Keratinocyte (primary cell): Measurements from ENCODE around the gene TBC1D8. TPM values are rescaled to one million over a fixed set of nuclear protein-coding genes. Genes with fewer than 3 reads are reported as not detected.

Experiments used
- DNase-seq: peaks from one replicate; pipeline ENCODE4 v3.0.0-alpha.2; 2011; ENCODE audit warnings: low read depth, missing footprints, low spot score
- FAIRE-seq: peaks from 2 replicates; lab custom pipeline; 2011; peaks lifted over from hg19 to GRCh38; lab: Jason Lieb, UNC
- H2AFZ ChIP-seq: 2 replicates; pipeline ENCODE4 v1.6.0; 2012; ENCODE audit warnings: low read length, control low read depth, inconsistent platforms; ENCODE audit not compliant: control insufficient read depth
- H3K27ac ChIP-seq: 2 replicates; pipeline ENCODE4 v1.5.1; 2011; ENCODE audit warnings: low read length; ENCODE audit not compliant: control insufficient read depth, insufficient read depth
- H3K27me3 ChIP-seq: 3 replicates; pipeline ENCODE4 v1.6.0; 2011; ENCODE audit warnings: low read length; ENCODE audit not compliant: control insufficient read depth, insufficient read depth; ENCODE audit errors: extremely low read depth
- H3K36me3 ChIP-seq, 2 experiments: 2 replicates in 1 of 2; 3 replicates in 1 of 2; pipeline ENCODE4 v1.5.1; 2011; ENCODE audit warnings: low read length in 2 of 2, mild to moderate bottlenecking in 1 of 2; ENCODE audit not compliant: control insufficient read depth in 2 of 2, insufficient read depth in 2 of 2; ENCODE audit errors: extremely low read depth in 1 of 2
- H3K4me1 ChIP-seq: 3 replicates; pipeline ENCODE4 v1.5.1; 2011; ENCODE audit warnings: low read length; ENCODE audit not compliant: control insufficient read depth, insufficient read depth; ENCODE audit errors: extremely low read depth
- H3K4me2 ChIP-seq: 3 replicates; pipeline ENCODE4 v1.6.0; 2011; ENCODE audit warnings: low read depth, low read length; ENCODE audit not compliant: control insufficient read depth, insufficient read depth; ENCODE audit errors: extremely low read depth
- H3K4me3 ChIP-seq, 3 experiments: fragments of 200-600 bp in 1 of 3; sonication (generic) in 1 of 3; 2 replicates in 2 of 3; 3 replicates in 1 of 3; pipeline ENCODE4 v1.5.1; 2011 to 2016; ENCODE audit warnings: low read length in 3 of 3, mild to moderate bottlenecking in 3 of 3, control low read depth in 2 of 3, inconsistent platforms in 1 of 3, low read depth in 1 of 3, mixed read lengths in 1 of 3, mixed run types in 1 of 3, moderate library complexity in 1 of 3; ENCODE audit not compliant: control insufficient read depth in 2 of 3, insufficient read depth in 2 of 3; ENCODE audit errors: extremely low read depth in 1 of 3
- H3K79me2 ChIP-seq: 2 replicates; pipeline ENCODE4 v1.6.0; 2012; ENCODE audit warnings: low read length; ENCODE audit not compliant: control insufficient read depth, insufficient read depth
- H3K9ac ChIP-seq: 3 replicates; pipeline ENCODE4 v1.6.0; 2011; ENCODE audit warnings: low read length; ENCODE audit not compliant: control insufficient read depth, insufficient read depth; ENCODE audit errors: extremely low read depth
- H3K9me1 ChIP-seq: 3 replicates; pipeline ENCODE4 v1.6.0; 2011; ENCODE audit warnings: low read length; ENCODE audit not compliant: control insufficient read depth, insufficient read depth; ENCODE audit errors: extremely low read depth
- H3K9me3 ChIP-seq: 2 replicates; pipeline ENCODE4 v1.5.1; 2012; ENCODE audit warnings: low read depth, low read length; ENCODE audit not compliant: control insufficient read depth
- H4K20me1 ChIP-seq: 3 replicates; pipeline ENCODE4 v1.6.0; 2011; ENCODE audit warnings: low read length; ENCODE audit not compliant: control insufficient read depth, insufficient read depth; ENCODE audit errors: extremely low read depth
- CTCF ChIP-seq, 3 experiments: IDR thresholded peaks in 1 of 3; conservative IDR thresholded peaks in 1 of 3; optimal IDR thresholded peaks in 1 of 3; 2 replicates in 2 of 3; 3 replicates in 1 of 3; pipeline versions ENCODE3 to v1.5.1; 2011; ENCODE audit warnings: low read length in 3 of 3, mild to moderate bottlenecking in 3 of 3, moderate library complexity in 2 of 3, control low read depth in 1 of 3, inconsistent platforms in 1 of 3; ENCODE audit not compliant: insufficient read depth in 2 of 3; ENCODE audit errors: extremely low read depth in 1 of 3
- EZH2 ChIP-seq: IDR thresholded peaks from one replicate; pipeline ENCODE4 v1.6.1; 2012; ENCODE audit warnings: inconsistent platforms, mild to moderate bottlenecking, low read length, moderate library complexity
- dilution Hi-C: fragments of 300-500 bp; cut with MboI; formaldehyde crosslinking; loops from one replicate; pipeline ENCODE4 v1.7.0; 2020; ENCODE audit warnings: low sequenced_read_pairs; ENCODE audit not compliant: extremely low pct_ligation_motif_present
- polyA plus RNA-seq, 5 experiments: library from polyadenylated mRNA; depleted of rRNA in 3 of 5; stranded (reverse) in 3 of 5; stranded (forward) in 1 of 5; unstranded in 1 of 5; fragments of >200 nt; gene quantifications; 1 replicate in 1 of 5; 2 replicates in 3 of 5; 3 replicates in 1 of 5; pipeline versions ENCODE4 v1.2.1 to v1.2.3, GENCODE V29; 2011 to 2012; ENCODE audit warnings: missing spikeins in 2 of 5, low read depth in 1 of 5, low replicate concordance in 1 of 5

TBC1D8 gene
- polyA plus RNA-seq, 1 donor (not counting 4 experiments of a cell fraction or from before 2014, with no cell fraction given): 13.8 TPM

- Histone ChIP-seq H3K9me1 (no peaks in the 10 kb centered on the region), H3K27me3 (no peaks in the 10 kb centered on the region), H3K36me3 (peaks cover 14 to 36% of the 10 kb centered on the region in 2 experiments), H3K27ac (no peak overlapping the region), H3K4me1 (no peaks in the 10 kb centered on the region), H3K4me2 (no peak overlapping the region), H3K79me2 (no peaks in the 10 kb centered on the region), H3K9ac (no peak overlapping the region), H4K20me1 (no peaks in the 10 kb centered on the region), H3K4me3 (no peak overlapping the region), H2AFZ (no peak overlapping the region), H3K9me3 (no peaks in the 10 kb centered on the region)
- DNase-seq (no peak), FAIRE-seq (no peak)
- TF ChIP-seq EZH2 (no peak), CTCF (optimal IDR thresholded peaks at IDR 0.05 in 1 of 3, IDR thresholded peaks at IDR 0.05 in 1 of 3, conservative IDR thresholded peaks at IDR 0.05 in 1 of 3; ENCODE audit: extremely low read depth in 1 of 3, insufficient read depth in 2 of 3, low read length in 3 of 3) (no peak)
- dilution Hi-C loops: no loop called here
Measured at GRCh38 chr2:100968146-100969145, 182.7 kb downstream of the TBC1D8 start.

GRCh38 chr2:100967716-100968115, 183.5 kb downstream of the TBC1D8 start:
- no peak overlapping the region for H3K4me3 ChIP-seq
- no peaks in the 10 kb centered on the region for H3K9me3 ChIP-seq
- H3K9me1 ChIP-seq: no peaks in the 10 kb centered on the region
- no peaks in the 10 kb centered on the region for H3K27me3 ChIP-seq
- no peak overlapping the region for H2AFZ ChIP-seq
- no peak overlapping the region for H3K27ac ChIP-seq
- H3K9ac ChIP-seq: no peak overlapping the region
- H3K4me1 ChIP-seq: no peaks in the 10 kb centered on the region
- no peak overlapping the region for H3K4me2 ChIP-seq
- TF ChIP-seq CTCF (optimal IDR thresholded peaks at IDR 0.05 in 1 of 3, IDR thresholded peaks at IDR 0.05 in 1 of 3, conservative IDR thresholded peaks at IDR 0.05 in 1 of 3; ENCODE audit: extremely low read depth in 1 of 3, insufficient read depth in 2 of 3, low read length in 3 of 3): no peak
- no peak for TF ChIP-seq EZH2
- H3K36me3 ChIP-seq: peaks cover 10 to 33% of the 10 kb centered on the region in 2 experiments
- no peaks in the 10 kb centered on the region for H3K79me2 ChIP-seq
- DNase-seq (no peak), FAIRE-seq (no peak)
- dilution Hi-C loops: no loop called here
- H4K20me1 ChIP-seq: no peaks in the 10 kb centered on the region
